AG04449 (cell line): ENCODE data around the gene GLYATL1B.

Experiments used
- CTCF ChIA-PET: fragments of 350-600 bp; formaldehyde crosslinking; extraction: SDS; loops from one replicate; lab custom pipeline; 2021; ENCODE audit warnings: antibody characterized with exemption; lab: Yijun Ruan, JAX
- POLR2A ChIA-PET: fragments of 400-600, 350-600 bp; formaldehyde crosslinking; extraction: SDS; loops from one replicate; lab custom pipeline; 2020; ENCODE audit warnings: antibody characterized with exemption, inconsistent platforms; lab: Yijun Ruan, JAX
- DNase-seq: peaks from one replicate; pipeline ENCODE4 v3.0.0-alpha.2; 2010; ENCODE audit warnings: low read depth, low spot score
- H3K4me3 ChIP-seq: 2 replicates; pipeline ENCODE4 v1.5.1; 2011; ENCODE audit warnings: low read depth, mild to moderate bottlenecking, control low read depth, low read length
- TF ChIP-seq, protein P1 (sequence below): IDR thresholded peaks from one replicate; pipeline ENCODE4 v1.5.1; 2011; ENCODE audit warnings: mild to moderate bottlenecking, moderate library complexity, low read length, control low read depth, inconsistent platforms; ENCODE audit not compliant: insufficient read depth; ENCODE audit errors: missing control alignments

Gene GLYATL1B

DNA sequence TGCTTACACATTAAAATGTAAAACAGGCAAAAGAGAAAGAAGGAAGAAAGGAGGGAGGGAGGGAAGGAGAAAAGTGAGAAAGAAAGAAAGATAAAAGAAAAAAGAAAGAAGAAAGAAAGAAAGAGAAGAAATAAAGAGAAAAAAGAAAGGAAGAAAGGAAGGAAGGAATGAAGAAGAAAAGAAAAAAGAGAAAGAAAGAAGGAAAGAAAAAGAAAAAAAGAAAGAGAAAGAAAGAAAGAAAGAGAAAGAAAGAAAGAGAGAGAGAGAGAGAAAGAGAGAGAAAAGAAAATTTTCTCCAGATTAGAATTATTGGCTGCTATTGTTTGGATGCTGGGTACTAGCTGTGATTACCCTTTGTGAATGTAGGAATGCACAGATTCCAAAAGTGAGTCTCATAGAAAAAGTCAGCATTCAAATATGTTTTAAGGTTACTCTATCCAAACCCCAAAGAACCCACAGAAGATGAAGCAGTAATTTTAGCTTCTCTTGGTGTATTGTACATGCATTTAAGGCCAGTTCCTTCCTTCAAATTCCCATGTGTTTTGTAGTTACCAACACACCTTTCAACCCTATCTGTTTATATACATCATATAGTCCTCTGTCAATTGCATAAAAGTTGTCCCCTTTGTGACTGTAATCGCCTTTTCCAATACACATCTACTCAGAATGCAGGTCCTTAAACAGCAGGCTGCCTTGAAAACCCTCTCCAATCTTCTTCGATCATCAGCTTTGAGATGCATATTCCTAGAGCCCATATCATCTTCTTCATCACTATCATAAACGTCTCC lies 55.8 kb downstream of the GLYATL1B start:
- ChIA-PET POLR2A (interaction anchor here (0.5 to 1.1 kb wide), 4 partner anchors 15 to 1397 kb away, joined by 3 read pairs; no protein-coding TSS in a partner anchor), CTCF (interaction anchor here (1.0 to 7.6 kb wide), 9 partner anchors 10 to 183 kb away, joined by 3 to 73 read pairs (median 4); partner anchors contain the start of genes DTX4 and FAM111B)
- TF ChIP-seq, protein P1, sequence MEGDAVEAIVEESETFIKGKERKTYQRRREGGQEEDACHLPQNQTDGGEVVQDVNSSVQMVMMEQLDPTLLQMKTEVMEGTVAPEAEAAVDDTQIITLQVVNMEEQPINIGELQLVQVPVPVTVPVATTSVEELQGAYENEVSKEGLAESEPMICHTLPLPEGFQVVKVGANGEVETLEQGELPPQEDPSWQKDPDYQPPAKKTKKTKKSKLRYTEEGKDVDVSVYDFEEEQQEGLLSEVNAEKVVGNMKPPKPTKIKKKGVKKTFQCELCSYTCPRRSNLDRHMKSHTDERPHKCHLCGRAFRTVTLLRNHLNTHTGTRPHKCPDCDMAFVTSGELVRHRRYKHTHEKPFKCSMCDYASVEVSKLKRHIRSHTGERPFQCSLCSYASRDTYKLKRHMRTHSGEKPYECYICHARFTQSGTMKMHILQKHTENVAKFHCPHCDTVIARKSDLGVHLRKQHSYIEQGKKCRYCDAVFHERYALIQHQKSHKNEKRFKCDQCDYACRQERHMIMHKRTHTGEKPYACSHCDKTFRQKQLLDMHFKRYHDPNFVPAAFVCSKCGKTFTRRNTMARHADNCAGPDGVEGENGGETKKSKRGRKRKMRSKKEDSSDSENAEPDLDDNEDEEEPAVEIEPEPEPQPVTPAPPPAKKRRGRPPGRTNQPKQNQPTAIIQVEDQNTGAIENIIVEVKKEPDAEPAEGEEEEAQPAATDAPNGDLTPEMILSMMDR: no peak
- H3K4me3 ChIP-seq: peak overlapping the region; percentile 92
- DNase-seq: no peak

GRCh38 chr11:59142530-59143507 lies 56.7 kb downstream of the GLYATL1B start, which contains the start of gene FAM111A:
FAM111A (plus strand) TSS chr11:59142856; CDS start chr11:59148873, 6,017 bp downstream.
- H3K4me3 ChIP-seq: peak within 1 kb of the TSS; percentile 92
- CTCF ChIA-PET: interaction anchor here (1.1 to 7.6 kb wide), 8 partner anchors 9 to 184 kb away, joined by 3 to 73 read pairs (median 8); partner anchors contain the start of gene DTX4
- POLR2A ChIA-PET: interaction anchor here (0.5 to 1.1 kb wide), 4 partner anchors 16 to 1398 kb away, joined by 3 read pairs; no protein-coding TSS in a partner anchor
- TF ChIP-seq, protein P1: peak; percentile 54
- peak; percentile 36 for DNase-seq

- CTCF ChIA-PET: interaction anchor here (0.7 to 7.6 kb wide), 11 partner anchors 8 to 91 kb away, joined by 3 to 73 read pairs (median 7); partner anchors contain the start of genes DTX4 and FAM111B
- POLR2A ChIA-PET: no interaction called here
- peak overlapping the region; percentile 66 for H3K4me3 ChIP-seq
- TF ChIP-seq, protein P1: no peak
- DNase-seq: no peak
Observed at GRCh38 chr11:59144096-59144495, 58.0 kb downstream of the GLYATL1B start.
